ENCODE results near the gene TEX44.

Gene TEX44

GRCh38 chr2:231597627-231598026 is 5.0 kb downstream of the TEX44 start:
- TF ChIP-seq EZH2phosphoT487 (conservative IDR thresholded peaks at IDR 0.05; ENCODE audit: low read length), result no peak
- Histone ChIP-seq H3K36me3 (ENCODE audit: low read length) (no peaks in the 10 kb centered on the region), H3K9me3 (ENCODE audit: insufficient read depth, low read length) (no peaks in the 10 kb centered on the region), H4K20me1 (ENCODE audit: low read depth, low read length) (no peaks in the 10 kb centered on the region), H3K79me2 (ENCODE audit: insufficient read depth, low read length) (no peaks in the 10 kb centered on the region), H3K27ac (ENCODE audit: low read depth, low read length) (no peak overlapping the region), H3K4me2 (ENCODE audit: low read depth, low read length, poor library complexity, severe bottlenecking) (no peak overlapping the region), H2AFZ (ENCODE audit: low read depth, low read length, severe bottlenecking) (no peak overlapping the region), H3F3A (ENCODE audit: insufficient read depth) (no peaks in the 10 kb centered on the region), H3K9ac (ENCODE audit: low read length) (no peak overlapping the region), H3K27me3 (ENCODE audit: low read length) (no peaks in the 10 kb centered on the region), H3K9me2 (replicated peaks; ENCODE audit: insufficient read depth, low read length) (no peaks in the 10 kb centered on the region), H3K4me3 (ENCODE audit: insufficient read depth, low read length, poor library complexity, severe bottlenecking) (no peak overlapping the region)

GRCh38 chr2:231600619-231601355 is 8.1 kb downstream of the TEX44 start:
- H3K9me2 ChIP-seq (replicated peaks; ENCODE audit: insufficient read depth, low read length), result no peaks in the 10 kb centered on the region
- H2AFZ ChIP-seq (ENCODE audit: low read depth, low read length, severe bottlenecking), result no peak overlapping the region
- no peak overlapping the region for H3K27ac ChIP-seq (ENCODE audit: low read depth, low read length)

GRCh38 chr2:231601356-231602229 is 8.9 kb downstream of the TEX44 start:
- H3K9me2 ChIP-seq (replicated peaks; ENCODE audit: insufficient read depth, low read length), result no peaks in the 10 kb centered on the region
- H3F3A ChIP-seq (ENCODE audit: insufficient read depth), result no peaks in the 10 kb centered on the region
- no peak overlapping the region for H3K4me2 ChIP-seq (ENCODE audit: low read depth, low read length, poor library complexity, severe bottlenecking)
- H4K20me1 ChIP-seq (ENCODE audit: low read depth, low read length), result no peaks in the 10 kb centered on the region
- no peaks in the 10 kb centered on the region for H3K27me3 ChIP-seq (ENCODE audit: low read length)
- H3K9ac ChIP-seq (ENCODE audit: low read length), result no peak overlapping the region
- H3K27ac ChIP-seq (ENCODE audit: low read depth, low read length), result no peak overlapping the region
- no peaks in the 10 kb centered on the region for H3K36me3 ChIP-seq (ENCODE audit: low read length)
- H3K79me2 ChIP-seq (ENCODE audit: insufficient read depth, low read length), result no peaks in the 10 kb centered on the region
- no peak overlapping the region for H2AFZ ChIP-seq (ENCODE audit: low read depth, low read length, severe bottlenecking)
- H3K4me3 ChIP-seq (ENCODE audit: insufficient read depth, low read length, poor library complexity, severe bottlenecking), result no peak overlapping the region
- no peak for TF ChIP-seq EZH2phosphoT487 (conservative IDR thresholded peaks at IDR 0.05; ENCODE audit: low read length)
- TF ChIP-seq CTCF (IDR thresholded peaks at IDR 0.05; ENCODE audit: insufficient read depth, low read length, poor library complexity, severe bottlenecking), result peak; percentile 88
- H3K9me3 ChIP-seq (ENCODE audit: insufficient read depth, low read length), result no peaks in the 10 kb centered on the region

More at GRCh38 chr2:231600619-231601355, 8.1 kb downstream of the TEX44 start:
- H3K79me2 ChIP-seq (ENCODE audit: insufficient read depth, low read length), result no peaks in the 10 kb centered on the region
- no peak for TF ChIP-seq CTCF (IDR thresholded peaks at IDR 0.05; ENCODE audit: insufficient read depth, low read length, poor library complexity, severe bottlenecking)
- TF ChIP-seq EZH2phosphoT487 (conservative IDR thresholded peaks at IDR 0.05; ENCODE audit: low read length), result no peak
- H3K36me3 ChIP-seq (ENCODE audit: low read length), result no peaks in the 10 kb centered on the region
- no peaks in the 10 kb centered on the region for H4K20me1 ChIP-seq (ENCODE audit: low read depth, low read length)
- no peak overlapping the region for H3K9ac ChIP-seq (ENCODE audit: low read length)
- H3K4me2 ChIP-seq (ENCODE audit: low read depth, low read length, poor library complexity, severe bottlenecking), result no peak overlapping the region
- H3K4me3 ChIP-seq (ENCODE audit: insufficient read depth, low read length, poor library complexity, severe bottlenecking), result no peak overlapping the region
- no peaks in the 10 kb centered on the region for H3K27me3 ChIP-seq (ENCODE audit: low read length)
- no peaks in the 10 kb centered on the region for H3F3A ChIP-seq (ENCODE audit: insufficient read depth)
- H3K9me3 ChIP-seq (ENCODE audit: insufficient read depth, low read length), result no peaks in the 10 kb centered on the region
